LNCaP clone FGC (cell line): Measurements from ENCODE around the gene RFX1.

ENCODE experiments used
- DNase-seq: peaks from one replicate; pipeline ENCODE4 v3.0.0-alpha.2; 2011; ENCODE audit warnings: low read depth
- H3K4me3 ChIP-seq: 2 replicates; pipeline ENCODE4 v1.5.1; 2011; ENCODE audit warnings: mild to moderate bottlenecking, low read depth, low read length, control low read depth
- CTCF ChIP-seq: IDR thresholded peaks from 2 replicates; pipeline ENCODE4 v1.5.1; 2012; ENCODE audit warnings: mild to moderate bottlenecking; ENCODE audit not compliant: control insufficient read depth, insufficient read depth; ENCODE audit errors: extremely low read depth

Gene RFX1

GRCh38 chr19:13981467-13981866 lies 24.7 kb downstream of the RFX1 start:
- DNase-seq = no peak
- no peak overlapping the region for H3K4me3 ChIP-seq
- TF ChIP-seq CTCF = no peak

- no peak overlapping the region for H3K4me3 ChIP-seq
- no peak for TF ChIP-seq CTCF
- DNase-seq = no peak
Measured at GRCh38 chr19:13981021-13981420, 25.1 kb downstream of the RFX1 start.

GRCh38 chr19:13980340-13980739 lies 25.8 kb downstream of the RFX1 start:
- no peak for DNase-seq
- TF ChIP-seq CTCF = no peak
- H3K4me3 ChIP-seq = no peak overlapping the region

- DNase-seq = no peak
- H3K4me3 ChIP-seq = no peak overlapping the region
- no peak for TF ChIP-seq CTCF
Measured at GRCh38 chr19:13979686-13980085, 26.4 kb downstream of the RFX1 start.

- no peak for TF ChIP-seq CTCF
- no peak for DNase-seq
- no peak overlapping the region for H3K4me3 ChIP-seq
Measured at GRCh38 chr19:13979244-13979615, 26.9 kb downstream of the RFX1 start.

- TF ChIP-seq CTCF = no peak
- H3K4me3 ChIP-seq = no peak overlapping the region
- DNase-seq = no peak
Measured at GRCh38 chr19:13978351-13979243, 27.5 kb downstream of the RFX1 start.

GRCh38 chr19:13977803-13978202 lies 28.3 kb downstream of the RFX1 start:
- no peak for DNase-seq
- H3K4me3 ChIP-seq = no peak overlapping the region
- no peak for TF ChIP-seq CTCF
